GM10847 (cell line): ENCODE results near the gene METTL23.
A peak's percentile ranks its signal among the peaks of the same experiment; 100 is the strongest.

Experiments
- POLR2A ChIP-seq: IDR thresholded peaks from 2 replicates; pipeline ENCODE4 v1.6.1; 2011; ENCODE audit not compliant: insufficient read length; ENCODE audit errors: extremely low read depth

METTL23 gene

GRCh38 chr17:76721463-76721862 is 5.2 kb upstream of the METTL23 start:
- TF ChIP-seq POLR2A, result no peak

DNA sequence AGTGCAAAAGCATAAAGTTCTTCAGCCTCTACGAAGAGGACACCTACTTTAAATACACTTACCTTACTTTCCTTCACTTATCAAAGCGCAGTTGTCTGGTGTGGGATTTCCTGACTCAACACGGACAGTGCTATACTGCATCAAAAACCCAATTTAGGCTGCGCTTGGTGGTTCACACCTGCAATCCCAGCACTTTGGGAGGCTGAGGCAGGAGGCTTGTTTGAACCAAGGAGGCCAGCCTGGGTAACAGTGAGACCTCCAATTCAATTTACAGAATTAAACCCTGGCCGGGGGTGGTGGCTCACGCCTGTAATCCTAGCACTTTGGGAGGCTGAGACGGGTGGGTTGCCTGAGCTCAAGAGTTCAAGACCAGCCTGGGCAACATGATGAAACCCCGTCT is 4.4 kb upstream of the METTL23 start:
- no peak for TF ChIP-seq POLR2A

DNA sequence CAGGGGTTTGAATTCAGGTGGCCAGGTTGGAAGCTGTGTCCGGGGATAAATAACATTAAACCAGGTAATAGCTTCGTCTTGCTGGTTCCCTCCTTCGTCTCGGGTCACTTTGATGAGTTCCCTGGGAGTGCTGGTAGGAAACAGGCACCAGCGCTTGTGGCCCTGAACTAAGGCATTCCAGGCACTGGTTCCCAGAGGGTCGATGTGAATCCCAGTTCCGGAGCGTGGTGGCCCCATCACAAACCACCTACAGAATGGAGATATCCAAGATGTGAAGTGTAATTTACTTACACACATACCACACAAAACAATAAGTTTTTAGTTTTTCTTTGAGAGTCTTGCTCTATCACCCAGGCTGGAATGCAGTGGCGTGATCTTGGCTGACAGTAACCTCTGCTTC is 2.8 kb upstream of the METTL23 start:
- no peak for TF ChIP-seq POLR2A

- no peak for TF ChIP-seq POLR2A
Observed at GRCh38 chr17:76725580-76726230, 934 bp upstream of the METTL23 start.

DNA sequence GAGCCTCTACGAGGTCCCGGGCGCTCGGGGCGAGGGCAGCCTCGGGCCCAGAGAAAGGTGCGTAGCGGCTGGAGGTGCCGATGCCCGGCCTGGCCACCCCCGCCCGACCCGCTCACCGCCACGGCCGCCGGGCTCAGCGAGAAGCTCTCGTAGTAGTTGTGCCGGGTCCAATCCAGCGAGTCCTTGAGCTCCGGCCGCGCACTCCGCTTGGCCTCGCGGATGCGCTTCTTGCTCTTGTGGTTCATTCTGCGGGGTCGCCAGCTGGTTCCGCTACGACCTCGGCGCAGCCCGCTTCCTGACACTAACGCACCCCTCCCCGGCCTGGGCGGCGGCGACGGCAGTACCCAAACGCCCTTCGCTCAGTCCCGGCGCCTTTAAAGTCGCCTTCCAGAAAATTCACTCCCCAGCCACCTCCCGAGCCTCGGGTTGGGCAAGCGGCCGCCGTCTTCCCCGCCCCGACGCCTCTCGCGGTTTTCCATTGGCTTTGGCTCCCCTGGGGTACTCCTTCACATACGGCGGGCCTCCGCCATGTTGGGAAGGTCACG is 336 bp upstream of the METTL23 start, which contains the start of gene JMJD6:
Gene JMJD6 (minus strand): TSS at position 376 of the 545 bp plus-strand sequence. CDS start 131 bp downstream, at position 245.
- TF ChIP-seq POLR2A, result peak; percentile 30

- TF ChIP-seq POLR2A, result no peak
Observed at GRCh38 chr17:76727745-76728456, 1.3 kb downstream of the METTL23 start.

DNA sequence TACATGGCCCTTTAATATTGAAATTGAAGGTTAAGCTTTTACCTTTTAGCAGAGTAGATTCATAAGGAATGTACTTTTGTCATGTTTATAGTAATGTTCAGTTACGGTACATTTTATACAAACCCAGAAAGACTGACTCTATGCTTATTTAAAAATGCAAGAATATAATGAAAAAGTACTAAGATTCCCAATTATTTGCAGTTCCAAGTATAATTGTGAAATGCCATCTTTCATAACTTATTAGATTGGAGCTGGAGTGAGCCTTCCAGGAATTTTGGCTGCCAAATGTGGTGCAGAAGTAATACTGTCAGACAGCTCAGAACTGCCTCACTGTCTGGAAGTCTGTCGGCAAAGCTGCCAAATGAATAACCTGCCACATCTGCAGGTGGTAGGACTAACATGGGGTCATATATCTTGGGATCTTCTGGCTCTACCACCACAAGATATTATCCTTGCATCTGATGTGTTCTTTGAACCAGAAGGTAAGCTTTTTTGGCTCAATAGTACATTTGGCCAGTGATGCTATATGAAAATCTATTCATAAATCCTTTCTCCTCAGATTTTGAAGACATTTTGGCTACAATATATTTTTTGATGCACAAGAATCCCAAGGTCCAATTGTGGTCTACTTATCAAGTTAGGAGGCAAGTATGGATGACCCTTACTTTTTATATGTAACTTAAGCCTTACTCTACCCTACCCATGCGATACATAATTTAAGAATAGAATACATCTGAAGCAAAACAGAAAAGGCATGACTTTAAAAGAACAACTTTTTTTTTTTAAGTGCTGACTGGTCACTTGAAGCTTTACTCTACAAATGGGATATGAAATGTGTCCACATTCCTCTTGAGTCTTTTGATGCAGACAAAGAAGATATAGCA is 6.3 kb downstream of the METTL23 start:
- no peak for TF ChIP-seq POLR2A

GRCh38 chr17:76733618-76733957 is 6.9 kb downstream of the METTL23 start:
- no peak for TF ChIP-seq POLR2A

- no peak for TF ChIP-seq POLR2A
Observed at GRCh38 chr17:76734080-76734840, 7.6 kb downstream of the METTL23 start.

GRCh38 chr17:76735006-76735405 is 8.4 kb downstream of the METTL23 start:
- no peak for TF ChIP-seq POLR2A

GRCh38 chr17:76735586-76736348 is 9.1 kb downstream of the METTL23 start:
- no peak for TF ChIP-seq POLR2A

DNA sequence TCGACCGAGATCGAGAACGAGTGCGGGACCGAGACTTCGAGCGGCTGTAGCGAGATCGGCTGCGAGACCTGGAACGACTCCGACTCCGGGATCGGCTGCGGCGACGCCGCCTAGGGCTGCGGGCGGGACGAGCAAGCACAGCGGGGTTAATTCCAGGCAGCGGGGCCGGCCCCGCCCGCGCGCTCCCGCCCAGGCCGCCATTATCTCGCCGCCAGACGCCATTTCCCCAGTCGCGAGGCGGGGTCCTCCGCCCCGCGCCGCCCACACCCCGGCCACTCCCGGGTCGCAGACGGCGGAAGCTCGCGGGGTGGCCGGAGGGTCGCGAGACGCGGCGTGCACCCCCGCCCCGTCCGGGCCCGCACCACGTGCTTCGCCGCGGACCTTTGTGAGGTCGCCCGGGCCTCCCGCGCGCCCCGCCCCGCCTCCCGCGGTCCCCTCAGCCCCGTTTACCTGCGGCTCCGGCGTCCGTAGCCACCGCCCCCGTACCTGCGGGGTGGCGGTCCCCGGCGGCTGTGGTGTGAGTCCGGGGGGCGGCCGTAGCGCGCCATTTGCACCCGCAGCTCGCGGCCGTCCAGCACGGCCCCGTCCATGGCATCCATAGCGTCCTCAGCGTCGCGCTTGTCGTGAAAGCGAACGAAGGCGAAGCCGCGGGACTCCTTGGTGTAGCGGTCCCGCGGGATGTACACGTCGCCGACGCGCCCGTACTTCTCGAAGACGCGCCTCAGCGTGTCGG is 9.9 kb downstream of the METTL23 start:
- TF ChIP-seq POLR2A, result no peak

DNA sequence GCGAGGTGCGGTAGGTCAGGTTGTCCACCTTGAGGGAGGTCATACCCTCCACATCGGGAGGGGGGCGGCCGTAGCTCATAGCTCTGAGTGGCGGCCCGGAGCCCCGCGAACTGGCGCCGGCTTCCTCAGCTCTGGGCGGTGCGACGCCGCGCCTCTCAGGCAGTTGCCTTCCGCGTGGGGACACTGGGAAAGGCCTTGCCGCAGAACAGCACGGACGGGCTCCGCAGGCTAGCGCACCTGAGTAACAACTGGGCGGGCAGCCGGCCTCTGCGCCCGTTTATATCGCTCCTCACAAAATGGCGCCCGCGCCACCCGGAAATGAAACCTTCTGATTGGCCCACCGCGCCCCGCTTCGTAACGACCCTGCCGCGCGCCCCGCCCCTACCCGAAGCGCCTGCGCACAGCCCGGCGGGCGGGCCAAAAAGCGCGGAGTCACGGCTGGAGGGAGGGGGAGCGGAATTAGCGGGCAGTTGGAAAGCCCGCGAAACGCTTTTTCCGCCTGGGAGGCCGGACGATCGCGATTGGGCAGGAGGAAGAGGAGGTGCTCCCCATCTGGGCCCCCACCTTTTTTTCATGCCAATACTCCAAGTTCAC is 10.5 kb downstream of the METTL23 start, which contains the start of gene SRSF2:
Gene SRSF2 (minus strand): TSS at position 250 of the 594 bp plus-strand sequence. CDS start 171 bp downstream, at position 79.
- peak; percentile 100 for TF ChIP-seq POLR2A
